HG02588 (cell line): ENCODE measurements around the gene ELOB.

Experiments
- ATAC-seq: cut with Tn5 transposase; IDR thresholded peaks from one replicate; pipeline ENCODE4 v1.9.1; 2021; ENCODE audit warnings: mild to moderate bottlenecking, moderate library complexity; ENCODE audit not compliant: unreplicated experiment

The ELOB gene

GRCh38 chr16:2769675-2770056 lies 7.4 kb downstream of the ELOB start:
- ATAC-seq: no peak

- ATAC-seq: no peak
Observed at GRCh38 chr16:2769100-2769529, 8.0 kb downstream of the ELOB start.

- no peak for ATAC-seq
Observed at GRCh38 chr16:2768403-2769089, 8.5 kb downstream of the ELOB start.

GRCh38 chr16:2767891-2768290 lies 9.2 kb downstream of the ELOB start:
- ATAC-seq: no peak

- ATAC-seq: no peak
Observed at GRCh38 chr16:2767140-2767731, 9.8 kb downstream of the ELOB start.

- ATAC-seq: no peak
Observed at GRCh38 chr16:2766430-2767139, 10.5 kb downstream of the ELOB start.

GRCh38 chr16:2765462-2766404 lies 11.3 kb downstream of the ELOB start:
- no peak for ATAC-seq

- ATAC-seq: no peak
Observed at GRCh38 chr16:2764718-2765117, 12.4 kb downstream of the ELOB start.

GRCh38 chr16:2763173-2763572 lies 13.9 kb downstream of the ELOB start:
- no peak for ATAC-seq

GRCh38 chr16:2762711-2763110 lies 14.4 kb downstream of the ELOB start:
- no peak for ATAC-seq

- no peak for ATAC-seq
Observed at GRCh38 chr16:2761886-2762583, 15.0 kb downstream of the ELOB start.

GRCh38 chr16:2761472-2761871 lies 15.6 kb downstream of the ELOB start:
- no peak for ATAC-seq

- no peak for ATAC-seq
Observed at GRCh38 chr16:2757344-2757743, 19.7 kb downstream of the ELOB start.

GRCh38 chr16:2756288-2757015 lies 20.6 kb downstream of the ELOB start:
- no peak for ATAC-seq

GRCh38 chr16:2755158-2755557 lies 21.9 kb downstream of the ELOB start:
- no peak for ATAC-seq

- ATAC-seq: no peak
Observed at GRCh38 chr16:2753733-2754020, 23.4 kb downstream of the ELOB start.

GRCh38 chr16:2752850-2753732 lies 24.0 kb downstream of the ELOB start:
- peak; percentile 41 for ATAC-seq

GRCh38 chr16:2752035-2752849 lies 24.8 kb downstream of the ELOB start, which contains the start of gene SRRM2:
Gene SRRM2, plus strand, starts transcription at chr16:2752638. Its CDS starts 3,727 bp downstream, at chr16:2756365.
- peak; percentile 85 for ATAC-seq
